Stimulated activated CD4-positive, alpha-beta T cell treated with anti-CD3 and anti-CD28 coated beads, Interleukin-1b, Interleukin-23, amount 100 ng/mL, for 1 hour (primary cell): Measurements from ENCODE around the gene CLK2.
A peak's percentile ranks its signal among the peaks of the same experiment; 100 is the strongest.
"Not testable (repeated sequence)": the region's sequence is repeated elsewhere in the genome, so short reads cannot be mapped to it uniquely, and the experiment has no call there.

Experiments used
- DNase-seq, 2 donors: peaks; one replicate each; pipeline ENCODE4 v3.0.0-alpha.2; 2020; ENCODE audit warnings: low read depth in 2 of 2

CLK2 gene

GRCh38 chr1:155242805-155243358, 30.4 kb downstream of the CLK2 start:
- DNase-seq, result no peak

- no peak for DNase-seq
Measured at GRCh38 chr1:155241841-155242264, 31.5 kb downstream of the CLK2 start.

- DNase-seq, result peak in 1 of 2 donors; percentile 22
Measured at GRCh38 chr1:155241069-155241679, 32.1 kb downstream of the CLK2 start.

- no peak for DNase-seq
Measured at GRCh38 chr1:155236451-155236850, 36.9 kb downstream of the CLK2 start.

GRCh38 chr1:155235375-155235774, 37.9 kb downstream of the CLK2 start:
- not testable (repeated sequence) for DNase-seq

GRCh38 chr1:155233502-155233901, 39.8 kb downstream of the CLK2 start:
- DNase-seq, result not testable (repeated sequence)

GRCh38 chr1:155232001-155232978, 41.0 kb downstream of the CLK2 start:
- not testable (repeated sequence) for DNase-seq

GRCh38 chr1:155231302-155231701, 42.0 kb downstream of the CLK2 start:
- DNase-seq, result not testable (repeated sequence)

- no peak for DNase-seq
Measured at GRCh38 chr1:155228096-155228427, 45.2 kb downstream of the CLK2 start.

- peak; percentile 96 to 98 for DNase-seq
Measured at GRCh38 chr1:155227261-155228095, 45.8 kb downstream of the CLK2 start.

GRCh38 chr1:155226910-155227260, 46.4 kb downstream of the CLK2 start:
- no peak for DNase-seq

GRCh38 chr1:155226188-155226909, 47.0 kb downstream of the CLK2 start:
- DNase-seq, result peak; percentile 70

- DNase-seq, result not testable (repeated sequence)
Measured at GRCh38 chr1:155225404-155225759, 47.9 kb downstream of the CLK2 start.

GRCh38 chr1:155223047-155223446, 50.3 kb downstream of the CLK2 start:
- DNase-seq, result no peak

- DNase-seq, result not testable (repeated sequence)
Measured at GRCh38 chr1:155220211-155220965, 52.9 kb downstream of the CLK2 start.

GRCh38 chr1:155219592-155220031, 53.7 kb downstream of the CLK2 start:
- DNase-seq, result no peak

GRCh38 chr1:155218854-155219591, 54.3 kb downstream of the CLK2 start:
- DNase-seq, result no peak

GRCh38 chr1:155214702-155215101, 58.6 kb downstream of the CLK2 start:
- not testable (repeated sequence) for DNase-seq
